ENCODE results near the gene MXD1.
A peak's percentile ranks its signal among the peaks of the same experiment; 100 is the strongest.

MXD1 gene

DNA sequence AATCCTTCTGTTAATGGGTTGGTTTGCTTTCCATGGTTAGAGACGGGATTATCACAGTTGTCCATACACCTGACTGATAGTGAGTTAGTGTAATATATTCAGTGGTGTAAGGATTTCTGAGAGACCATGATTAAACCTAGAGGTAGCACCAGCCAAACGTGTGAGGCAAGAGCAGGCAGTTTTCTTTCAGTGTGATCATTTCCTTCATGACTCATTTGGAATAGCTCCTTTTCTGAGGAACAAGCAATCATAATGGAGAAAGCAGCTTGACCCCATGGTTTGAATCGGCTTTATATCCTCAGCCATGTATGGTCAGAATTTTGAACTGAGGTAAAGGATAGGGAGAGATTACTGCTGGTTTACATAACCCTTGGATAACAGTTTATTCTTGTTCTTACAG lies 2.9 kb downstream of the MXD1 start:
- Mint-ChIP-seq H3K27me3 (no peaks in the 10 kb centered on the region), H3K4me1 (peaks cover 16% of the 10 kb centered on the region), H3K9me3 (no peaks in the 10 kb centered on the region), H3K36me3 (peaks cover 14% of the 10 kb centered on the region), H3K27ac (peak overlapping the region; percentile 68), H3K4me3 (no peak overlapping the region)
- DNase-seq (ENCODE audit: low spot score in 2 of 2): no peak
- ATAC-seq (ENCODE audit: low read depth): no peak

DNA sequence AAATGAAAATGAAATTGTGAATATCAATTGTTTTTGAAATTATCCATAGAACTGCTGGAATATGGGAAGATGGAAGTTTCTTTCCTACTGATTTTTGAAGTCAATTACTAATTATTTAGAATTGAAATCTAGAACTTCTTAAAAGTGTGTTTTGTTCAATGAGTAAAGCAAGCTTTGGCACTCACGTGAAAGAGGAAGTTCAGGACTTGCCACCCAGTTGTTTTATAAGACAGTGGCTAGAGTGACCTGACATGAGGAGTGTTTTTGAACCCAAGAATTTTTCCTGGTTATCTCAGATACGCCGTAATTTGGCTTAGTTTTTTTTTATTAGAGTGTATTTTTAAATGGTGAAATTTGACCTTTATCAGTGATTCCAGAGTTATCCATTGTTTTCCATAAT lies 3.5 kb downstream of the MXD1 start:
- Mint-ChIP-seq H3K9me3 (no peaks in the 10 kb centered on the region), H3K4me3 (no peak overlapping the region)

DNA sequence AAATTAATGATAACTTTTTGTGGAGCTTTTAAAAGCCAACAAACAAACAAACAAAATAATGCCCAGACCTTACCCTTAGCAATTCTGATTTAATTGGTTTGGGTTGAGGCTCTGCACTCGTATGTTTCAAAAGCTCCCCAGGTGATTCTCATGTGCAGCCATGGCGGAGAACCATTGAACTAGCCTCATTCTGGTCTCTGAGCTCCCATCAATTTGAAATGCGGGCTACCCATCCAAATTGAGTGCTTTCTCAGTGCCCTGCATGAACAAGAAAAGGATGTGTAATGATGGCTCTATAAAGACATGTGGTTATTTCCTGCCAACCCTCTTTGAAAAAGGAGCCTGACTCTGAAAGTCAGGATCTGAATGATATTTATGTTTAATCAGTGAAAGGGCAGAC lies 8.2 kb downstream of the MXD1 start:
- ATAC-seq (ENCODE audit: low read depth): no peak
- peaks cover 25% of the 10 kb centered on the region for H3K36me3 Mint-ChIP-seq
- no peak overlapping the region for H3K27ac Mint-ChIP-seq
- no peaks in the 10 kb centered on the region for H3K27me3 Mint-ChIP-seq
- DNase-seq (ENCODE audit: low spot score in 2 of 2): no peak
- H3K4me1 Mint-ChIP-seq: peaks cover 2% of the 10 kb centered on the region
- no peaks in the 10 kb centered on the region for H3K9me3 Mint-ChIP-seq
- no peak overlapping the region for H3K4me3 Mint-ChIP-seq

More for the DNA sequence above, 3.5 kb downstream of the MXD1 start:
- Mint-ChIP-seq H3K36me3 (peaks cover 17% of the 10 kb centered on the region), H3K27me3 (no peaks in the 10 kb centered on the region), H3K4me1 (peaks cover 16% of the 10 kb centered on the region), H3K27ac (peak overlapping the region; percentile 68)
- DNase-seq (ENCODE audit: low spot score in 2 of 2) (no peak), ATAC-seq (ENCODE audit: low read depth) (no peak)

DNA sequence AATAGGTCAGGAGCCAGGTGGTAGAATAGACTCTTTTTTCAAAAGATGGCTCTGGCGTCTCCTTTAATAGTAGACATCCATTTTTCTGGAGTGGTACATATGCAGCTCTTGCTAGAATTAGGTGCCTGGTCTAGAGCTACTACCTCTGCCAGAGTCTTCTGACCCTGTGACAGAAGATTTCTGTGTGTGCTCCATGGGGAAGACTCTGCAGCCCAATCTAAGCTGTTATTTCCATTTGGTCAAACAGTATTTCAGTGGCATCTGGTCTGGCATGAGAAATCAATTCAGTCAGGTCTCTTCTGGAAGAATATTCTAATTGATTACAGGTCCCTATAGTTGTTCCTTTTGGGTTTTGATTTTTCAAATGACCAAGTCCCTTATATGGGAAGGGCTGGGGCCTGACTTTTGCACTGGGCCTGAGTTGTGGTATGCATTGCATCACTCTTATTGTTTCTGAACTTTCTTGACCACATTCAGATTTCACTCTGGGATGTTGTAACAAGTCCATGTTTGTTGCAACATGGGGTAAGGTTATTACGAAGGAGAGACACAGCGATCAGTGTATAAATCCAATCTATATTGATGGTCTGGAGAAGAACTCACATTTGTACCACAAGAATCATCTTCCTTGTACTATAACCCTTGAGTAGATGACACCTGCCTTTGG lies 12.1 kb downstream of the MXD1 start:
- Mint-ChIP-seq H3K27ac (no peak overlapping the region), H3K36me3 (peaks cover 18% of the 10 kb centered on the region), H3K4me3 (no peak overlapping the region), H3K4me1 (peaks cover 3% of the 10 kb centered on the region), H3K27me3 (no peaks in the 10 kb centered on the region), H3K9me3 (no peaks in the 10 kb centered on the region)
- ATAC-seq (ENCODE audit: low read depth): no peak
- no peak for DNase-seq (ENCODE audit: low spot score in 2 of 2)

DNA sequence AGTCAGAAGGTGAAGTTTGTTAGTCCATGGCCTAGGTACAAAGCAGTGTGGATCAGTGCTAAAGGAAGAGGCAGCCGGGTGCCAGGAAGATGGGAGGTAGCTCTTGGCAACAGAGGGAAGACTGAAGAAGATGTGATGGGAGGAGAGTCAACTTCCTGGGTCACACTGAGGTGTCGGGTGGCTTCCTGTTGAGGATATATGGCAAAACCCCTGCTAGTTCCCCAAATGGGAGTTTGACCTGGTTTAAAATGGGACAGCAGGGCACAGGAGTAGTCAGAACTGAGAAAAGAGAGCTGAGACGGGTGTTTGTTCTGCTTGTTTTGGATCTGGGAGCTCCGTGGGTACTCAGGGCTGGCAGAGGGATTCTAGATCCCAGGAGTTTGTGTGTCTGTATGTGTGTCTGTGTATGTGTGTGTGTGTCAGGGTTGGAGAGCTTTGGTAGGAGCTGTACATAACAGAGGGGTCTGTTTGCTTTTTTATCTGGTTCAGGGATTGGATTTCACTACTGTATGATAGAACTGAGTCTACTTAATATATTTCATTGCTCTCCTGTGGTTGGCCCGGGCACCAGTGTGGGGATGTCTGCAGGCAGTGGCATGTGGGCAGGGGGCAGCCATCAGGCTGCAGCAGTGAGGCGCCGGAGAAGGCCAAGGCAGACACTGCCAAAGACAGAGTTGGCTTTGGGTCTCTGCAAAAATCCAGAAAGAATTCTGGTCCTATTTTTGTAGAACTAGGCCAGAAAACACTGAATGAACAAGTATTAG lies 17.1 kb downstream of the MXD1 start:
- Mint-ChIP-seq H3K27me3 (no peaks in the 10 kb centered on the region), H3K36me3 (peaks cover 21% of the 10 kb centered on the region), H3K4me1 (peaks cover 8% of the 10 kb centered on the region), H3K27ac (no peak overlapping the region), H3K9me3 (no peaks in the 10 kb centered on the region), H3K4me3 (no peak overlapping the region)
- ATAC-seq (ENCODE audit: low read depth) (no peak), DNase-seq (ENCODE audit: low spot score in 2 of 2) (no peak)

DNA sequence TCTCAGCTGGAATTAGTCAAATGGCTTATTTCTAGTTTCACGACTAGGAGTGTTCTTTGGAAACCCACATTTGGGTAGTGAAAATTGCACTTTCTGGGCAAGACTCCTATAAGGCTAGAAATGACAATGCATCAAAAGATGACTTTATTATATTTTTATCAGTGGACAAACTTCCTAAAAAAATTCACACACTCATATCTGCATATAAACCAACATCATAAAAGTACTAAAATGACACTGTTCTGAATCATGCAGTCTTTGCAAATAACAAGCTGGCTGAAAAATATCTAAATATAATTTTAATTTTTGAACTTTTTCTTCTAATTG lies 17.6 kb downstream of the MXD1 start:
- DNase-seq (ENCODE audit: low spot score in 2 of 2) (no peak), ATAC-seq (ENCODE audit: low read depth) (no peak)
- Mint-ChIP-seq H3K27ac (no peak overlapping the region), H3K27me3 (no peaks in the 10 kb centered on the region), H3K4me3 (no peak overlapping the region), H3K9me3 (no peaks in the 10 kb centered on the region), H3K36me3 (peaks cover 19% of the 10 kb centered on the region), H3K4me1 (peaks cover 8% of the 10 kb centered on the region)

DNA sequence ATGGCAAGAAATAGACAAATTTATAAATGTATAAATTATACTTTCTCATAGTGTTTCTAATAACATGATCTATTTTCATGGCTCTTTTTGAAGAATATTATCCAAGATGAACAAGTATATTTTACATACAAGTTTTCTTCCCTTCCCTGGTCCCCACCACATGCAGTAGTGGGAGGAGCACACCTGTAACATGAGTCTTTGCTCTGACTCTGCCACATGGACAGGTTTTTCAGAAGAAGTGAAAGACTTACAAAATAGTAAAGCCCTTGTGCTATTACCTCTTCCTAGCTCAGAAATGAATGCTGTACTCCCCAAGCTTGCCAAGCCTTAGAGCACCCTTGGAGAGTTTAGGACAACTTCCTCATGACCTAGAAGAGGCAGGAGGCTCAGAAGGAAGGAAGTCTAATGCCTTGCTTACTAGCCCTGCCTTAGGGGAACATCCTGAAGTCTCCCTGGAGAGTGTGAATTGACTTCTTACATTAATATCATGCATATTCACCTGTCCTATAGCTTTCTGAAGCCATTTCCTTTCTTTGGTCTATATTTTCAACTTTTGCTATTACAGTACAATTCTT lies 18.4 kb downstream of the MXD1 start:
- Mint-ChIP-seq H3K4me3 (no peak overlapping the region), H3K9me3 (no peaks in the 10 kb centered on the region), H3K4me1 (peaks cover 6% of the 10 kb centered on the region), H3K36me3 (peaks cover 23% of the 10 kb centered on the region), H3K27me3 (no peaks in the 10 kb centered on the region), H3K27ac (no peak overlapping the region)
- DNase-seq (ENCODE audit: low spot score in 2 of 2) (no peak), ATAC-seq (ENCODE audit: low read depth) (no peak)

DNA sequence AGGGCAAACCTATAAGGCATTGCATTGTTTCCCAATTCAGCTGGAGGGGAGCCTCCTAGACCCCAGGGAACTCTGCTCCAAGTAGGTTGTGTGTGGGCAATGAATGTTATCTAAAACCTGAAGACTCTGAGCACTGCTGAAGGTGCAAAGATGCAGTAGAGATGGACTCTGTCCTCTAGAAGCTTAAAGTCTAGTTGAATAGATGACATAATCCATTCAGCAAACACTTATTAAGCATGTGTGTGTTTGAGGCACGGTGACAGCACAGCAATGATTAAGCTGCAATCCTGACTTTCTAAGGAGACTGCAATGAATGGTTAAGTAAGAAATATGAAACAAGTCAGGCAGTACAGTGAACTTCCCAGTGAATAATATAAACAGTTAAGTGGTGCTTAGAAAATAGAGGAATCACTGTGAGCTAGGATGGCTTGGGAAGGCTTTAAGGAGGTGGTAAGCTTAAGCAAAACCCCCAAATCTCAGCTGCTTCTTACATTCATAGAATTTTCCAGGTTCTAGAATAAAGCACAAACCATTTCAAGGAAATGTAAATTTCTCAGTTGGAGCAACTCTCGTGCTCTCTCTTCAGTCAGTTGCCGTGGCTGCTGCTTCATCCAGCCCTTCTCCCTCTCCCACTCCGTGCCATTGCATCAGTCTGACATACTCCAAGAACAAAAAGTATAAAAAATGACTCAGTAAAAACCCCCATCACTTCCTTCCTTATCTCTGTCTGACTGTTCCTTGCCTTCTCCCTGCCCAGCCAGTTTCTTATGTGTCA lies 19.1 kb downstream of the MXD1 start:
- DNase-seq (ENCODE audit: low spot score in 2 of 2) (no peak), ATAC-seq (ENCODE audit: low read depth) (no peak)
- Mint-ChIP-seq H3K4me1 (peaks cover 6% of the 10 kb centered on the region), H3K4me3 (no peak overlapping the region), H3K36me3 (peaks cover 30% of the 10 kb centered on the region), H3K27ac (no peak overlapping the region), H3K9me3 (no peaks in the 10 kb centered on the region), H3K27me3 (no peaks in the 10 kb centered on the region)

DNA sequence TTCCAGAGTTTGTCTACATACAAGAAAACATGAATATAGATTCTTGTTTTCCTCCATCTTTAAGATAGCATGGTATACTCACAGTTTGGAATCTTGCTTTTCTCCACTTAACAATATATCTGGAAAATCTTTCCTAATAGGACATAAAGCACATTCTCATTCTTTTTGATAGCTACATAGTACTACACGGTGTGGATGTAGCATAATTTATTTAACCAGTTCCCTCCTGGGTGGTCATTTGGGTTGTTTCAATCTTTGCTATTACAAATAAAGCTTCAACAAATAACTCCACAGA lies 19.7 kb downstream of the MXD1 start:
- Mint-ChIP-seq H3K27me3 (no peaks in the 10 kb centered on the region), H3K27ac (no peak overlapping the region), H3K4me3 (no peak overlapping the region), H3K9me3 (no peaks in the 10 kb centered on the region), H3K36me3 (peaks cover 31% of the 10 kb centered on the region), H3K4me1 (peaks cover 6% of the 10 kb centered on the region)
- ATAC-seq (ENCODE audit: low read depth): no peak
- no peak for DNase-seq (ENCODE audit: low spot score in 2 of 2)

DNA sequence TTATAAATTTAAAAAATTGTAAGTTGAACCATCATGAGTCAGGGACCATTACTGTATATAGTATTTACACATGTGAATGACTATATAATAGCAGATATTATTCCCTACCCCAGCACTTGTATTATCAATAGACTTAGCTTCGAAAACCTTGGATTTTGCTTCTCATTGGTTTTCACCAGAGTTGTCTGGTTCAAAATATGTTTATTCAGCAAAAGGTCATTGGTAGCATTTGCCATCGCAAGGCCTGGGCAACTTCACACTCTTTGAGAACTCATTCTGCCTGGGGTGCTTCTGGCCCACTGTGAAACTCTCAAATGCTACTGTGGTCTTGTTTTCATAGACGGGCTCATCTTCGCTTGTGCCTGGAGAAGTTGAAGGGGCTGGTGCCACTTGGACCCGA lies 20.1 kb downstream of the MXD1 start:
- Mint-ChIP-seq H3K27me3 (no peaks in the 10 kb centered on the region), H3K9me3 (no peaks in the 10 kb centered on the region), H3K27ac (no peak overlapping the region), H3K36me3 (peaks cover 33% of the 10 kb centered on the region), H3K4me1 (peaks cover 6% of the 10 kb centered on the region), H3K4me3 (no peak overlapping the region)
- DNase-seq (ENCODE audit: low spot score in 2 of 2): no peak
- ATAC-seq (ENCODE audit: low read depth): no peak

DNA sequence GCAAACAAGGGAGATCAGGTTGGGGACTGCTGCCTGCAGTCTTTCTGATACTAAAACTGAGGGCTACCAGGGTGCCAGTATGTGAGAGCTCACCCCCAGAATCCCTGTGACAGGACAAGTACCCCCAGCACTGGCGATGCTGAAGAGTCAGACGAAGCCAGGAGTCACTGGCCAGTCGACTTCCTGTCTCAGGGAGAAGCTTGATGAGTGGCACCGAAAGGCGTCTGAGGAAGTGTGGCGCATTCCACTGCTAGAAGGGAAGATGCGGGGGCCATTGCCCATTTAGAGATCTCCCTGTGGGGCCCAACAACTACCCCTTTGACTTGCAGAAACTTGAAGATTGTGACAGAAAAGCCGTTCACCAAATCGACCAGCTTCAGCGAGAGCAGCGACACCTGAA lies 22.0 kb downstream of the MXD1 start:
- peaks cover 35% of the 10 kb centered on the region for H3K36me3 Mint-ChIP-seq
- H3K27me3 Mint-ChIP-seq: no peaks in the 10 kb centered on the region
- H3K9me3 Mint-ChIP-seq: no peaks in the 10 kb centered on the region
- no peak overlapping the region for H3K27ac Mint-ChIP-seq
- H3K4me3 Mint-ChIP-seq: no peak overlapping the region
- peaks cover 5% of the 10 kb centered on the region for H3K4me1 Mint-ChIP-seq
- ATAC-seq (ENCODE audit: low read depth): no peak
- DNase-seq (ENCODE audit: low spot score in 2 of 2): no peak

DNA sequence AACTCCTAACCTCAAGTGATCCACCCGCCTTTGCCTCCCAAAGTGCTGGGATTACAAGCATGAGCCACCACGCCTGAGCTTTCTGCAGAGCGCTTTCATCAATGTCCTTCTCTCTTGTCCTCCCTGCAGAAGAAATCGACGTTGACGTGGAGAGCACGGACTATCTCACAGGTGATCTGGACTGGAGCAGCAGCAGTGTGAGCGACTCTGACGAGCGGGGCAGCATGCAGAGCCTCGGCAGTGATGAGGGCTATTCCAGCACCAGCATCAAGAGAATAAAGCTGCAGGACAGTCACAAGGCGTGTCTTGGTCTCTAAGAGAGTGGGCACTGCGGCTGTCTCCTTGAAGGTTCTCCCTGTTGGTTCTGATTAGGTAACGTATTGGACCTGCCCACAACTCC lies 23.1 kb downstream of the MXD1 start:
- no peaks in the 10 kb centered on the region for H3K27me3 Mint-ChIP-seq
- no peak overlapping the region for H3K27ac Mint-ChIP-seq
- H3K9me3 Mint-ChIP-seq: no peaks in the 10 kb centered on the region
- H3K4me1 Mint-ChIP-seq: peaks cover 3% of the 10 kb centered on the region
- H3K4me3 Mint-ChIP-seq: no peak overlapping the region
- ATAC-seq (ENCODE audit: low read depth) (no peak), DNase-seq (ENCODE audit: low spot score in 2 of 2) (no peak)
- H3K36me3 Mint-ChIP-seq: peaks cover 36% of the 10 kb centered on the region

DNA sequence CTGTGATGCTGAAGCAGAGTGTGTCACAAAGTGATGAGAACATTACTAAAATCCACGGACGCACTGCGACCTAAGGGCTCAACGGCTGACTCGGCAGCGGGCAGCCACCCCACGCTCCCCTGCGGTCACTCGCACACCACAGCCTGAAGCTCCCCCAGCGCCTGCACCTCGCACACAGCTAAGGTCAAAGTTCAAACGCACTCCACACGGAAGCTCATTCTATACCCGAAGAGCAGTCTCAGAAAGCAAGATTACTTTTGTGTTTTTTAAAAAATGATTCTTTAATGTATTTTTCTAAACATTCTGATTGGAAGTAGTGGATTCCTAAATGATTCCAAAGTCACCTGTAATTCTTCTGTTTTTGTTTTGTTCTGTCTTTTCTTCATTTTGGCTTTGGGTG lies 24.8 kb downstream of the MXD1 start:
- Mint-ChIP-seq H3K4me1 (peaks cover 3% of the 10 kb centered on the region), H3K4me3 (no peak overlapping the region), H3K27ac (no peak overlapping the region), H3K36me3 (peaks cover 42% of the 10 kb centered on the region), H3K9me3 (no peaks in the 10 kb centered on the region), H3K27me3 (no peaks in the 10 kb centered on the region)
- no peak for DNase-seq (ENCODE audit: low spot score in 2 of 2)
- no peak for ATAC-seq (ENCODE audit: low read depth)

DNA sequence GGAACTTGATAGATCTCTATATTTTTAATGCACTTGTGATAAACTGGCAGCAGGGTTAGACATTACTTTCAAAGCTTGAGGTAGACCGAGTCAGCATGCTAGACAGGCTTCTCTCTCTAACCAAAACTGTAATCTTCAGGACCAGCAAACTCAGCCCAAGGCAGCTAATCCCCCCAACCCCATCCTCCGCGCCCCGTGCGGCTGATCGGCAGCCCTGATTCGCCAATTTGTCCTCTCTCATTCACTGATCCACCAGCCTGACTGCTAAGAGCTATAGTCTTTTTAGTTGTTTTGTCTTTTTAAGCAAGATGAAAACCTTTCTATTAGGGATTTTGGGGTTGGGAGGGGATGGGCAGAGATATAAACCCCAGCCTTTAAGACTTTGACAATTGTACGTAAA lies 25.8 kb downstream of the MXD1 start:
- Mint-ChIP-seq H3K4me3 (no peak overlapping the region), H3K9me3 (no peaks in the 10 kb centered on the region)

More for the DNA sequence above, 25.8 kb downstream of the MXD1 start:
- DNase-seq (ENCODE audit: low spot score in 2 of 2) (no peak), ATAC-seq (ENCODE audit: low read depth) (no peak)
- no peaks in the 10 kb centered on the region for H3K27me3 Mint-ChIP-seq
- H3K36me3 Mint-ChIP-seq: peaks cover 38% of the 10 kb centered on the region
- no peak overlapping the region for H3K27ac Mint-ChIP-seq
- H3K4me1 Mint-ChIP-seq: peaks cover 3% of the 10 kb centered on the region

Data from memory B cell (primary cell).